HG02840 (cell line): ENCODE measurements around the gene SLMAP.
"Not testable (repeated sequence)": the region's sequence is repeated elsewhere in the genome, so short reads cannot be mapped to it uniquely, and the experiment has no call there.

Experiments used
- ATAC-seq: cut with Tn5 transposase; IDR thresholded peaks from one replicate; pipeline ENCODE4 v1.9.1; 2021; ENCODE audit warnings: mild to moderate bottlenecking, moderate library complexity, moderate number of reproducible peaks; ENCODE audit not compliant: unreplicated experiment, low FRiP score

The SLMAP gene

GRCh38 chr3:57864853-57865252 lies 108.7 kb downstream of the SLMAP start:
- ATAC-seq, result no peak

GRCh38 chr3:57869110-57869509 lies 113.0 kb downstream of the SLMAP start:
- ATAC-seq, result not testable (repeated sequence)

- no peak for ATAC-seq
These were observed 116.5 kb downstream of the SLMAP start for GRCh38 chr3:57872606-57873005.

- no peak for ATAC-seq
These were observed 120.5 kb downstream of the SLMAP start for GRCh38 chr3:57876632-57877031.

- no peak for ATAC-seq
These were observed 121.0 kb downstream of the SLMAP start for GRCh38 chr3:57877116-57877515.

- ATAC-seq, result not testable (repeated sequence)
These were observed 128.3 kb downstream of the SLMAP start for GRCh38 chr3:57884436-57884835.

GRCh38 chr3:57889807-57890206 lies 133.7 kb downstream of the SLMAP start:
- ATAC-seq, result no peak

GRCh38 chr3:57890874-57891273 lies 134.8 kb downstream of the SLMAP start:
- ATAC-seq, result no peak

GRCh38 chr3:57892423-57892822 lies 136.3 kb downstream of the SLMAP start:
- no peak for ATAC-seq

- ATAC-seq, result no peak
These were observed 137.0 kb downstream of the SLMAP start for GRCh38 chr3:57893156-57893555.

GRCh38 chr3:57893668-57894067 lies 137.6 kb downstream of the SLMAP start:
- ATAC-seq, result no peak

GRCh38 chr3:57896031-57896430 lies 139.9 kb downstream of the SLMAP start:
- no peak for ATAC-seq

GRCh38 chr3:57896691-57897090 lies 140.6 kb downstream of the SLMAP start:
- ATAC-seq, result no peak

- no peak for ATAC-seq
These were observed 144.7 kb downstream of the SLMAP start for GRCh38 chr3:57900786-57901185.

- no peak for ATAC-seq
These were observed 147.2 kb downstream of the SLMAP start for GRCh38 chr3:57903124-57903890.

GRCh38 chr3:57910990-57911389 lies 154.9 kb downstream of the SLMAP start:
- no peak for ATAC-seq

GRCh38 chr3:57911593-57911992 lies 155.5 kb downstream of the SLMAP start:
- no peak for ATAC-seq

- ATAC-seq, result no peak
These were observed 161.5 kb downstream of the SLMAP start for GRCh38 chr3:57917601-57918000.

GRCh38 chr3:57918123-57918837 lies 162.2 kb downstream of the SLMAP start:
- ATAC-seq, result no peak

GRCh38 chr3:57919987-57920386 lies 163.9 kb downstream of the SLMAP start:
- ATAC-seq, result no peak

GRCh38 chr3:57923101-57923500 lies 167.0 kb downstream of the SLMAP start:
- no peak for ATAC-seq

- no peak for ATAC-seq
These were observed 167.6 kb downstream of the SLMAP start for GRCh38 chr3:57923752-57924151.
